HL-60 (cell line): Measurements from ENCODE around the gene HPD.

Source experiments
- DNase-seq, 2 experiments: peaks; one replicate each; pipeline ENCODE4 v3.0.0-alpha.2; 2010 to 2020; ENCODE audit warnings: low read depth in 1 of 2, low spot score in 1 of 2
- H3K27ac ChIP-seq: fragments of 250-450 bp; sonication (Bioruptor Pico); replicated peaks from 2 replicates; pipeline ENCODE4 v1.5.1; 2020; ENCODE audit warnings: mild to moderate bottlenecking, moderate library complexity
- H3K27me3 ChIP-seq: fragments of 250-450 bp; sonication (Bioruptor Pico); 2 replicates; pipeline ENCODE4 v1.5.1; 2021; ENCODE audit warnings: mild to moderate bottlenecking, moderate library complexity; ENCODE audit not compliant: insufficient read depth, poor library complexity, severe bottlenecking
- H3K4me3 ChIP-seq: replicated peaks from 2 replicates; pipeline ENCODE4 v1.5.1; 2011; ENCODE audit warnings: mild to moderate bottlenecking, control low read depth, low read length; ENCODE audit not compliant: insufficient read depth
- GABPA ChIP-seq: IDR thresholded peaks from 2 replicates; pipeline ENCODE4 v1.6.1; 2012; ENCODE audit warnings: low read depth
- POLR2AphosphoS5 ChIP-seq: IDR thresholded peaks from 2 replicates; pipeline ENCODE4 v1.6.1; 2012; ENCODE audit warnings: low read depth
- SPI1 ChIP-seq: IDR thresholded peaks from 2 replicates; pipeline ENCODE4 v1.6.1; 2012; ENCODE audit warnings: low read depth, mild to moderate bottlenecking, borderline replicate concordance
- TF ChIP-seq, protein P1 (sequence below): IDR thresholded peaks from 2 replicates; pipeline ENCODE4 v1.6.1; 2012; ENCODE audit warnings: low read depth; ENCODE audit not compliant: insufficient replicate concordance
- TF ChIP-seq, protein P2 (sequence below): IDR thresholded peaks from one replicate; pipeline ENCODE4 v1.5.1; 2011; ENCODE audit warnings: low read length, control low read depth, inconsistent platforms; ENCODE audit not compliant: insufficient read depth

HPD gene

DNA sequence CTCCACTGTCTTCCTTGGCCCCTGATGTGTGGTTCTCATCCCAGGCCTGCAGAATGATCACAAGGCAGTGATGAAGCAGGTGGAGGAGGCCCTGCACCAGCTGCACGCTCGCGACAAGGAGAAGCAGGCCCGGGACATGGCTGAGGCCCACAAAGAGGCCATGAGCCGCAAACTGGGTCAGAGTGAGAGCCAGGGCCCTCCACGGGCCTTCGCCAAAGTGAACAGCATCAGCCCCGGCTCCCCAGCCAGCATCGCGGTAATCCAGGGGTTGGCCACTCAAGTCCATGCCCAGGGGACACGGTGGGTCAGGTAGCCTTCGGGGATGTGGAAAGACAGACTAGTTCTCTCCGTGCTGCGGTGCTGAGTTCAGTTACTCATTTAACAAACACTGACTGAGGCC is 40.9 kb upstream of the HPD start:
- Histone ChIP-seq H3K27me3 (no peaks in the 10 kb centered on the region), H3K27ac (no peak overlapping the region), H3K4me3 (no peak overlapping the region)
- no peak for DNase-seq
- TF ChIP-seq, protein P1, sequence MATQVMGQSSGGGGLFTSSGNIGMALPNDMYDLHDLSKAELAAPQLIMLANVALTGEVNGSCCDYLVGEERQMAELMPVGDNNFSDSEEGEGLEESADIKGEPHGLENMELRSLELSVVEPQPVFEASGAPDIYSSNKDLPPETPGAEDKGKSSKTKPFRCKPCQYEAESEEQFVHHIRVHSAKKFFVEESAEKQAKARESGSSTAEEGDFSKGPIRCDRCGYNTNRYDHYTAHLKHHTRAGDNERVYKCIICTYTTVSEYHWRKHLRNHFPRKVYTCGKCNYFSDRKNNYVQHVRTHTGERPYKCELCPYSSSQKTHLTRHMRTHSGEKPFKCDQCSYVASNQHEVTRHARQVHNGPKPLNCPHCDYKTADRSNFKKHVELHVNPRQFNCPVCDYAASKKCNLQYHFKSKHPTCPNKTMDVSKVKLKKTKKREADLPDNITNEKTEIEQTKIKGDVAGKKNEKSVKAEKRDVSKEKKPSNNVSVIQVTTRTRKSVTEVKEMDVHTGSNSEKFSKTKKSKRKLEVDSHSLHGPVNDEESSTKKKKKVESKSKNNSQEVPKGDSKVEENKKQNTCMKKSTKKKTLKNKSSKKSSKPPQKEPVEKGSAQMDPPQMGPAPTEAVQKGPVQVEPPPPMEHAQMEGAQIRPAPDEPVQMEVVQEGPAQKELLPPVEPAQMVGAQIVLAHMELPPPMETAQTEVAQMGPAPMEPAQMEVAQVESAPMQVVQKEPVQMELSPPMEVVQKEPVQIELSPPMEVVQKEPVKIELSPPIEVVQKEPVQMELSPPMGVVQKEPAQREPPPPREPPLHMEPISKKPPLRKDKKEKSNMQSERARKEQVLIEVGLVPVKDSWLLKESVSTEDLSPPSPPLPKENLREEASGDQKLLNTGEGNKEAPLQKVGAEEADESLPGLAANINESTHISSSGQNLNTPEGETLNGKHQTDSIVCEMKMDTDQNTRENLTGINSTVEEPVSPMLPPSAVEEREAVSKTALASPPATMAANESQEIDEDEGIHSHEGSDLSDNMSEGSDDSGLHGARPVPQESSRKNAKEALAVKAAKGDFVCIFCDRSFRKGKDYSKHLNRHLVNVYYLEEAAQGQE = no peak
- TF ChIP-seq, protein P2, sequence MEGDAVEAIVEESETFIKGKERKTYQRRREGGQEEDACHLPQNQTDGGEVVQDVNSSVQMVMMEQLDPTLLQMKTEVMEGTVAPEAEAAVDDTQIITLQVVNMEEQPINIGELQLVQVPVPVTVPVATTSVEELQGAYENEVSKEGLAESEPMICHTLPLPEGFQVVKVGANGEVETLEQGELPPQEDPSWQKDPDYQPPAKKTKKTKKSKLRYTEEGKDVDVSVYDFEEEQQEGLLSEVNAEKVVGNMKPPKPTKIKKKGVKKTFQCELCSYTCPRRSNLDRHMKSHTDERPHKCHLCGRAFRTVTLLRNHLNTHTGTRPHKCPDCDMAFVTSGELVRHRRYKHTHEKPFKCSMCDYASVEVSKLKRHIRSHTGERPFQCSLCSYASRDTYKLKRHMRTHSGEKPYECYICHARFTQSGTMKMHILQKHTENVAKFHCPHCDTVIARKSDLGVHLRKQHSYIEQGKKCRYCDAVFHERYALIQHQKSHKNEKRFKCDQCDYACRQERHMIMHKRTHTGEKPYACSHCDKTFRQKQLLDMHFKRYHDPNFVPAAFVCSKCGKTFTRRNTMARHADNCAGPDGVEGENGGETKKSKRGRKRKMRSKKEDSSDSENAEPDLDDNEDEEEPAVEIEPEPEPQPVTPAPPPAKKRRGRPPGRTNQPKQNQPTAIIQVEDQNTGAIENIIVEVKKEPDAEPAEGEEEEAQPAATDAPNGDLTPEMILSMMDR = no peak
- no peak for TF ChIP-seq SPI1
- no peak for TF ChIP-seq GABPA
- TF ChIP-seq POLR2AphosphoS5 = no peak

DNA sequence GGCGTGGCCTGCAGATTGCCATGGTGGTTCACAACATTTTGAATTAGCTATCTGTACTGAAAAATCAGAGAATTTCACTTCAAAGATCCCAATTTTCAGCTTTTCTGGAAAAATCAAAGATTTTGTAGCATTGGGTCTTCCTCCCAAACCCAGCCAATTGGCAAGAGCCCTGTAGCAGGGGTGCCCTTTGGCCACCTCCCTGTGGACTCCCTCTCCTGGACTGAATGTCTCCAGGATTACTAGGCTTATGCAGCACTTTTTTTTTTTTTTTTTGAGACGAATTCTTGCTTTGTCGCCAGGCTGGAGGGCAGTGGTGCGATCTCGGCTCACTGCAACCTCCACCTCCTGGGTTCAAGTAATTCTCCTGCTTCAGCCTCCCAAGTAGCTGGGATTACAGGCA is 39.6 kb upstream of the HPD start:
- TF ChIP-seq, protein P2 = no peak
- no peak for DNase-seq
- Histone ChIP-seq H3K27me3 (no peaks in the 10 kb centered on the region), H3K4me3 (no peak overlapping the region), H3K27ac (no peak overlapping the region)

DNA sequence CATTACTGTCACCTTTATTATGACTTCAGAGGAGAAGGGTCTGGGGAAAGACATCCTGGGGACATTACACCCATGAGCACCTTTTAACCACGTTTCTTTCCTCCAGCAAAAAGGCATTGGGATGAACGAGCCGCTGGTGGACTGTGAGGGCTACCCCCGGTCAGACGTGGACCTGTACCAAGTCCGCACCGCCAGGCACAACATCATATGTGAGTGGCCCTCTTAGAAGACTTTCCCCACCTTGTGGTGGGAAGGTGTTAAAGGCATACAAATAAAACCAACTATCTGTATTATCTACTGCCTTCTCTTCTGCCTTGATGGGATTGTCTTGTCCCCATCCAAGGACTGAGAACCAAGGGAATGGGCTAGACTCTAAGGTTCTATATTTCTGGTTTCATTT is 36.0 kb upstream of the HPD start:
- Histone ChIP-seq H3K27ac (no peak overlapping the region), H3K4me3 (no peak overlapping the region), H3K27me3 (no peaks in the 10 kb centered on the region)
- TF ChIP-seq GABPA (no peak), SPI1 (no peak), POLR2AphosphoS5 (no peak)
- TF ChIP-seq, protein P1 = no peak
- TF ChIP-seq, protein P2 = no peak
- no peak for DNase-seq

DNA sequence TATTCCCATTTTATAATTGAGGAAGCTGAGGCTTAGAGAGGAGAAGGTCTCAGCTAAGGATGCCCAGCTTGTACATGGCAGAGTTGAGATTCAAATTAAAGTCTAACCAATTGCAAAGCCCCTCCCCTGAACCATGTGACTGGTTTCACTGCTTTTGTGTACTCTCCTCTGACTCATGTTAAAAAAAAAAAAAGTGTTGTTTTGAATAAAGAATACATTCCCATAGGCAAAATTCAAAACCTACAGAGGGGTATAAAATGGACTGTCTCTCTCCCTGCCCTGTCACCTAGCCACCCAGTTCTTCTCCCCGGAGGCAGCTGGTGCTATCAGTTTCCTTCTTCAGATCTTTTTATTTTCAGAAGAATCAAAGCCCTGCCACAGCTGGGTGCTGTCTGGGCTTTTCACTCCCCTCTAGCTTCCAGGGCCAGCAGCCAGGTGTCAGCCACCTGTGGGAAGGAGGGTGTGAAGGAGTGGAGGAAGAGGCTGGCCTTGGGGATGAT is 35.4 kb upstream of the HPD start:
- DNase-seq = no peak
- TF ChIP-seq SPI1 = no peak
- TF ChIP-seq POLR2AphosphoS5 = no peak
- TF ChIP-seq, protein P2 = no peak
- TF ChIP-seq GABPA = no peak
- TF ChIP-seq, protein P1 = no peak
- H3K27ac ChIP-seq = no peak overlapping the region
- H3K4me3 ChIP-seq = no peak overlapping the region
- H3K27me3 ChIP-seq = no peaks in the 10 kb centered on the region
